ENCODE results near the gene ELOA. TPM values are rescaled to one million over a fixed set of nuclear protein-coding genes. Genes with fewer than 3 reads are reported as not detected.
"Not testable (repeated sequence)": the region's sequence is repeated elsewhere in the genome, so short reads cannot be mapped to it uniquely, and the experiment has no call there.

ELOA gene
- 23.4 and 25.5 TPM in 2 replicates for polyA plus RNA-seq (2014; cell fraction: cytosol; rRNA removed)
- polyA plus RNA-seq (2014; cell fraction: nucleus; rRNA removed) = 17.1 and 22.4 TPM in 2 replicates

DNA sequence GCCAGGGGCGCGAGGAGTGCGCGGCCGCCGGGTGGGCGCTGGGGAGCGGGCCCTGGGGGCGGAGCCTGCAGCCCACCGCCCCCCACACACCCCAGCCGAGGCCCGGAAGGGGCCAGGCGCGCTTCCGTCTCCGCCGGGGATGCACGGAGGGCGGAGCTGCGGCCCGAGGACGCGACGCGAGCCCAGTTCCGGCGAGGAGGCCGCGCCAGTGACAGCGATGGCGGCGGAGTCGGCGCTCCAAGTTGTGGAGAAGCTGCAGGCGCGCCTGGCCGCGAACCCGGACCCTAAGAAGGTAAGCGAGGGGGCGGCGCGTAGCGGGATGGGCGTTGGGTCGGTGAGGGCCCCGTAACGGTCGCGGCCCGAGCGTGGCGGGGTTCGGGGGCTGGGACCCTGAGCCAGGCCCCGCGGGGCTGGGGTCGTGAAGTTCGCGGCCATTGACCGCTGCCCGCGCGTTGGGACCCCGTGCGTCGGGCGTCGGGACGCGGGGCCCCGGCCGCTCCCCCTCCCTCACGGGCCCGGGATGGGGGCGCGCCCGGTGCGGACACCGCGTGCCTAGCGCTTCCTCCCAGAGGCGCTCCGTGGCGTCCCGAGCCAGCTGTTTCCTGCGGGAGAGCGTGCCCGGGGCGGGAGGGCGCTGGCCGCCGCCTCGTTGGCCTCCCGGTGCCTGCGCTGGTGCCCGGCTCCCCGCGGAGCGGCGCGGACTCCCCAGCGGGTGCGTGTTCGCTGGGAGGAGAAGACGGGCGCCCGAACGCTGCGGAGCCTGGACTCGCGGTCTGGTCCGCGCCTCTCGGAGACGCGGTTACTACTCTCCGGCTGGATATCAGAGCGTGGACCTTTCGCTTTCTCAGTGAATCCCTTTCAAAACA lies at the start of gene ELOA:
TSS of gene ELOA (plus strand) at position 185 of the 866 bp plus-strand sequence. CDS start at position 218, 33 bp downstream.
- peak; percentile 71 for DNase-seq (ENCODE audit: low spot score)

- no peak for DNase-seq (ENCODE audit: low spot score)
Measured at GRCh38 chr1:23693599-23693998, 49.7 kb upstream of the ELOA start.

DNA sequence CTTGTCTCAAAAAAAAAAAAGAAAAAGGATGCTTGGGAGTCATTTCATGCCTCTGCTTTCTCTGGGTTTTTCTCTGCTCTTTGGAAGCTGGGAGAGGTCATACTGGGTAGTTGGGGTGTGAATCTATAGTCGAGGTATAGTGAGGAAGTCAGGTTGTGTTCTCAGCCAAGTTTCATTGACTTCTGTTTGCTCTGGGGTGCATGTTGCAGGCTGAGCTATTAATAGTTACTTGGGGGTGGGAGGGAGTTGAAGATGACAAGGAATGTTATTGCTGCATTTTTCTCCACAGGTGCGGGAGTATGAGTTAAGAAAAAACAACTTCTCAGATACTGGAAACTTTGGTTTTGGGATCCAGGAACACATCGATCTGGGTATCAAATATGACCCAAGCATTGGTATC lies 48.9 kb upstream of the ELOA start:
- no peak for DNase-seq (ENCODE audit: low spot score)

DNA sequence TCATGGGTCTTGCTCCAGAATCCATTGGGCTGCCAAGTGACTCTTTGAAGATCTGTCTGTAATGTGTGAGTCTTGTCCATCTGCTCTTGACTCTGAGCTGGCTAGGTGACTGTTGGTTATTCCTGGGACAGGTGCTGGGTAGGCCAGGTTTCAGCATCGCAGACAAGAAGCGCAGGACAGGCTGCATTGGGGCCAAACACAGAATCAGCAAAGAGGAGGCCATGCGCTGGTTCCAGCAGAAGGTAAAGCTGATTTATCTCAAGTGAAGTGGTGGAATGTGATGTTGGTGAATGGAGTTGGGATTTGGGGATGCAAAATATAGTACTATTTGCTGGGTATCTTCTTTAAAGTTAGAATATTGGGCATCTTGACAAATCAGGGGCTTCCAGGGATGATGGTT lies 47.6 kb upstream of the ELOA start:
- DNase-seq (ENCODE audit: low spot score) = no peak

DNA sequence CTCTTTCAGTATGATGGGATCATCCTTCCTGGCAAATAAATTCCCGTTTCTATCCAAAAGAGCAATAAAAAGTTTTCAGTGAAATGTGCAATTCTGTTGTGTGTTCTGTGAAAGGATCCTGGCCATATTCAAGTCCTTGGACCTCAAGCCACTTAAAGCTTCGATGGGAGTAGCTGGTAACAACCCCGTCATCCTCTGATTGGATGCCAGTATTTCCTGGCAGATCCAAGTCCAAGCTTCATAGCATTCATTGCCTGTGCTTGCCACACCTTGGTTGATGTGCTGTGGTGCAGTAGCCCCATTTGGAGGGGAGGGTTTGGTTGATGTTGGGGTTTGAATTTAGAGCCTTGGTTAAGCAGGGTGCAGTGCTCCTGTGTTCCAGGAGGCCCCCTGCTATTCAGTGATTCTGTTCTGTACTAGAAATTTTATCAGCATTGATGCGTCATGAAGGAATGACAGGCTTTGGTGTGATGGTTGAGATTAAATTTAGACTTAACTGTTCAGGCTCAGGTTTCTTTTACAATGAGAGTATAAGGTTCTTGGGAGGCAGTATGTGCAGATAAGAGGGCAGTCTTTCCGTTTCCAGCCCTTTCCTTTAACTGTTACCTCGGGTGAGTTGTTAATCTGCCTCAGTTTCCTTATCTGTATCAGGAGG lies 46.8 kb upstream of the ELOA start:
- DNase-seq (ENCODE audit: low spot score) = no peak

DNA sequence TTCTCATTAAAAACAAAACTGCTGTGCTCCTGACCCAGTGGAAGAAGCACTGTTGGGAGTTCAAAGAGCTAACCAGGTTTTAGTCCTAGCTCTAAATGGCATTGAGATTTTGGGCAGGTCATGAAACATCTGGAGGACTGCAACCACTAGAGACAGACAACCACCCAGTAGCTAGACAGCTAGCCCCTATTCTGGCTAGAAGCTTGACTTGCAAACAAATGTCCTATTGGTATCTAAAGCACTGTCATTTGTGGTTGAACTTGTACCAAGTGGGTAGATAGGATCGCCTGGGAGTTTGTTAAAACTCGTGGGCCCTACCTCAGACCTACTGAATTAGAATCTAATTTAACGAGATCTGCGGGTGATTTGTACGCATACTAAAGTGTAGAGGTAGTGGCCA lies 44.8 kb upstream of the ELOA start:
- no peak for DNase-seq (ENCODE audit: low spot score)

DNA sequence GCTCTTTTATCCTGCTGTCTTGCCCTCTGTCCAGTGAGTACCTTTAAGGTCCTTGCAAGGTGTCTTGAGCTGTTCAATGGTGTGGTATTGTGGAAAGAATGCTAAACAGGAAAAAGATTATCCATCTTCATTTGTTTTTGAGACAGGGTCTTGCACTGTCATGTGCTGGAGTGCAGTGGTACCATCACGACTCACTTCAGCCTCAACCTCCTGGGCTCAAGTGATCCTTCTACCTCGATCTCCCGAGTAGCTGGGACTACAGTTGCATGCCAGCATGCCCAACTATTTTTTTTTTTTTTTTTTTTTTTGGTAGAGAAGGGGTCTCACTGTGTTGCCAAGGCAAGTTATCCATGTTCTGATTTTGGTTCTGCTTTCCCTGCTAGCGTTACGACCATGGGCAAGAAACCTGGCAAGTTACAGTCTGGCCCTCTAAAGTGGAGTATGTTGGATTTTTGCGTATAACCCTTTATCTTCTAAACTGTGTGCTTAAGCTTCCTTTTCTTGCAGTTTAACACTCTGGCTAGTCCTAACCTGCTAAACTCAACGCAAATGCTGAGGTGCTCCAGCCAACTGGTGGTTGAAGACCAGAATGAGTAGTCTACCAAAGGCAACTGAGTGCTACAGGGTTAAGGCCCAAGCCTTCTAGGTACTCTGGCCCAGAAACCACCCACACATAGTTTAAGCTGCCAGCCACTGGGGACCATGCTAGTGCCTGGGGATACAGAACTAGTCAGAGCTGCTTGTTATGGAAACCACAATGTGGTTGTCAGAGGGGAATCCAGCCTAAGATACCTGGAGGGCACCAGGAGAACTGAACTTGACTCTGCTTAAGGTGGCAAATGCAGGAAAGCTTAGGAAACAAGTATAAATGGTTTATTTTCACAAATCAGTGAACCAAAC lies 43.7 kb upstream of the ELOA start:
- DNase-seq (ENCODE audit: low spot score) = no peak

DNA sequence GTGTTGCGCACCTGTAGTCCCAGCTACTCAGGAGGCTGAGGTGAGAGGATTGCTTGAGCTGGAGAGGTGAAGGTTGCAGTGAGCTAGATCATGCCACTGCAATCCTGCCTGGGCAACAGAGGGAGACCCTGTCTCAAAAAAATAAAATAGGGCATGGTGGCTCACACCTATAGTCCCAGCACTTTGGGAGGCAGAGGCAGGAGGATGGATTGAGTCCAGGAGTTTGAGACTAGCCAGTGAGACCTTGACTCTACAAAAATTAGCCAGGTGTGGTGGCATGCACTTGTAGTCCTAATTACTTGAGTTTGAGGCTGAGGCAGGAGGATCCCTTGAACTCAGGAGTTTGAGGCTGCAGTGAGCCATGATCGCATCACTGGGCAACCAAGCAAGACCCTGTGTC lies 42.0 kb upstream of the ELOA start:
- no peak for DNase-seq (ENCODE audit: low spot score)

DNA sequence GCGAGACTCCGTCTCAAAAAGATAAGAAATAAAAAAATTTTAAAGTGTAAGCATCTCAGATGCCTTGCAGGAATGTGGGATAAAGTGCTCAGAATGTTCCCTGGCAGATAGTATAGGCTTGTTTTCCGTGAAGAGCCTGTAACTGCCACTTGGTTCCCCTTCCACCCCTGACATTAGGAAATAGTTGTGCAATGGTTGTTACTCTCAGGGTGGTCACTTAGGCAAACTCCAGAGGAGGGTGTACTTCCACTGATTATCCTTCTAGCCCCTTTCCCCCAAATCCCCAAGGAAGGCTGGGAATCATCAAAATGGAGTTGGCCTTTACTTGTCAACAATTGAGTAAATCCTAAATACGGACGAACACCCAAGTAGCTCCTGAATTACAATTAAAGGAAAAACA lies 41.3 kb upstream of the ELOA start:
- no peak for DNase-seq (ENCODE audit: low spot score)

DNA sequence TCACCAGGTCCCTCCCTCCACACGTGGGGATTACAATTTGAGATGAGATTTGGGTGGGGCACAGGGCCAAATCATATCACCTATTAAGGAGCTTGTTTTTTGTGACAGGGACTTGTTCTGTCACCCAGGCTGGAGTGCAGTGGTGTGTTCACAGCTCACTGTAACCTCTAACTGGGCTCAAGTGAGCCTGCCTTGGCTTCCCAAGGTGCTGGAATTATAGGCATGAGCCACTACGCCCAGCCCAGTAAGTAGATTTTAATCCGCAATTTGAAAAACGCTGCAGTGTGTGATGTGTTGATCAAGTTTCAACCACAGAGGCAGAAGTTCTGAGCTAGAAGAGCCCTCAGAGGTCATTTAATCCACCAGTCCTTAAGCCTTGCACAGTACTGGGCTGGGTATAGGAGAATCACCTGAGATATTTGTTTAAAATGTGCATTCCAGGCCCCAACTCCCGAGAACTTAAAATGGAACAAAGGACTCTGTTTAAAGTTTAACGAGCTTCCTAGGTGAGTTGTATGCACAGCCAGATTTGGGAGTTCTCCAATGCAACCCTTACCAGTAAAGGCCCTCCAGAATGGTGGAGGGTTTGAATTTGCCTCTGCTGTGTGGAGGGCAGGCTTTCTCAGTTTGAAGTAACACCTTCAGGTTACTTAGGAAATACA lies 38.3 kb upstream of the ELOA start:
- DNase-seq (ENCODE audit: low spot score) = no peak

DNA sequence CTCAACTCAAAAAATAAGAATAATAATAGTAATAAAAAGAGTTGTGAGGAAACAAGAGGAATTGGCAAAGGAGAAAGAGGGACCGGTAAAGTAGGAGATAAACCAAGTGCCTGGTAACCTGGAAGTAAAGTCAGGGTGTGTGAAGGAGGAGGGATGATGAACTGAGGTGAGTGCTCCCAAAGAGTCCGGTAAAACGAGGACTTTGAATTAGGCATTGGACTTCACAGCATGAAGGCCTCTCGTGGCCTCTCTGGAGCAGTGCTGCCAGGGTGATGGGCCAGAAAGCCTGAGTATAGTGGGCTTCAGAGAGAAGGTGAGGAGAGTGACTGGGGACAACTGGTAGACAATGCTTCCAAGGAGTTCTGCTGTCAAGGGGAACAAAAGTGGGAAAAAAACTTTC lies 34.0 kb upstream of the ELOA start:
- DNase-seq (ENCODE audit: low spot score) = no peak

GRCh38 chr1:23718482-23718881 lies 24.8 kb upstream of the ELOA start:
- peak; percentile 47 for DNase-seq (ENCODE audit: low spot score)

DNA sequence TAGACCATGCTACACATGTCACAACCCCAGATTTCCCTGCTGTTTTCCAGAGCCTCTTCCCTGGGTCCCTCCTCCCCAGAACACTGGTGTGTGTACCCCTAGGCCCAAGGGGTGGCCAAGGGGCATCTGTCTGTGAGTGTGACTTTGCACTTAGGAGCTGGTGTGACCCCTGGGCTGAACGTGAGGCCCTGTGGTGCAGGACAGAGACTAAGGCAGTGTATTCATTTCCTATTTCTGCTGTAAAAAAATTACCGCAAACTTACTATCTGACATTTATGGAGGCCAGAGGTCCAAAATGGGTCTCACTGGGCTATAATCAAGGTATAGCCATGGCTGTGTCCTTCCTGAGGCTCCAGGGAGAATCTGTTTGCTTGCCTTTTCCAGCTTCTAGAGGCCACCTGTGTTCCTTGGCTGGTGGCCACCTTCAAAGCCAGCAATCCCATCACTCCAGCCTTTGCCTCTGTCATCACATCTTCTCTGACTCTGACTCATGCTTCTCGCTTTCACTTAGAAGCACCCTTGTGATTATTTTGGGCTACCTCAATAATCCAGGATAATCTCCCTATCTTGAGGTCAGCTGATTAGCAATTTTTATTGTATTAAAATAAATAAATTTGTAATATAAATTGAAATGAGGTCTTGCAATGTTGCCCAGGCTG lies 24.0 kb upstream of the ELOA start:
- DNase-seq (ENCODE audit: low spot score) = no peak

- no peak for DNase-seq (ENCODE audit: low spot score)
Measured at GRCh38 chr1:23720256-23720995, 22.8 kb upstream of the ELOA start.

- DNase-seq (ENCODE audit: low spot score) = no peak
Measured at GRCh38 chr1:23722652-23723051, 20.6 kb upstream of the ELOA start.

DNA sequence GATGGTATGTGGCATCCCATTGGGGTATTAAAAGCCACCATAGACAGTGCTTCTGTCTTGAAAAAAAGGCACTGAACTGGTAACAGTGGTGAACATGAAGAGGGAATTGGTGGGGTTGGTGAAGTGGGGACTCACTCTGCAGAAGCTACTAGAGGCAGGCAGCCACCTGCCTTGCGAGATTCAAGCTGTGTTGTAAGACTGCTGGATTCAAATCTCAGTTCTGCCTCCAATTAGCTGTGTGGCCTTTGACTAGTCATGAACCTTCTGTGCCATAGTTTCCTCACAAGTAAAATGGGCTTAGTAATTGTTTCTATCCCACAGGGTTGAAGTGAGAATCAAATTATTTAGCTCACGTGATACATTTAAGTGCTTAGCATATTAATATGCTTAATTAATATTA lies 16.6 kb upstream of the ELOA start:
- no peak for DNase-seq (ENCODE audit: low spot score)

DNA sequence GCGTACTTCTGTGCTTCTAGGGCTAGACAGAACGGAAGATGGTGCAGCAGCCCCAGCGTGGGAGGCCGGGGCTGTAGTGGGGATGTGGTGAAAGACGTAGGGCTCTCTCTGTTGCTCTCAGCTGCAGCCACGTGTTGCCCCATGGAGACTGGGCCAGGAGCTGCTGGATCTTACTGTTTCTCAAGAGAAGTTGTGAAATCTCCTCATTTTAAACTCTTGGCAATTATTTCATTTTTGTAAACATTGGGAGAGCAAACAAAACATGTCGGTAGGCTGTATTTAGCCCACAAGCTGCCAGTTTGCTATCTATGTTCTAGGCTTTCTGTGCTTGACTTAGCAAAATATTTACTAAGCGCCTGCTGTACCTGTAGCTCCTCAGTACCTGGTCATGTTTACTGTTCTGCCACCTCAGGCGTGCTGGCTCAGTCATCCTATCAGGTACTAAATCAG lies 15.9 kb upstream of the ELOA start:
- DNase-seq (ENCODE audit: low spot score) = no peak

GRCh38 chr1:23732363-23733224 lies 10.7 kb upstream of the ELOA start:
- no peak for DNase-seq (ENCODE audit: low spot score)

- not testable (repeated sequence) for DNase-seq (ENCODE audit: low spot score)
Measured at GRCh38 chr1:23733281-23733680, 10.0 kb upstream of the ELOA start.

All from SK-N-DZ (cell line).